Liver (tissue), 9 donors: Measurements from ENCODE around the gene KMT5C. TPM values are rescaled to one million over a fixed set of nuclear protein-coding genes. Genes with fewer than 3 reads are reported as not detected.

ENCODE experiments used
- DNase-seq: peaks from one replicate; pipeline ENCODE4 v3.0.0-alpha.2; 2017; ENCODE audit warnings: low spot score
- H3K27ac ChIP-seq, 2 donors: one replicate each; pipeline ENCODE4 v1.7.0; 2013; ENCODE audit warnings: inconsistent platforms in 2 of 2, low read length in 2 of 2, control low read depth in 1 of 2, low read depth in 1 of 2, mild to moderate bottlenecking in 1 of 2
- H3K27me3 ChIP-seq, 4 donors: one replicate each; pipeline versions ENCODE4 v1.6.1 to v1.7.0; 2013; ENCODE audit warnings: low read length in 3 of 4, inconsistent platforms in 1 of 4, mild to moderate bottlenecking in 1 of 4, moderate library complexity in 1 of 4; ENCODE audit not compliant: control insufficient read depth in 4 of 4, insufficient read depth in 4 of 4
- H3K36me3 ChIP-seq, 4 donors: one replicate each; pipeline versions ENCODE4 v1.6.1 to v1.7.0; 2013; ENCODE audit warnings: low read length in 3 of 4, mild to moderate bottlenecking in 3 of 4, low read depth in 1 of 4, moderate library complexity in 1 of 4; ENCODE audit not compliant: control insufficient read depth in 4 of 4, insufficient read depth in 3 of 4
- H3K4me1 ChIP-seq, 4 donors: one replicate each; pipeline versions ENCODE4 v1.6.1 to v1.7.0; 2013; ENCODE audit warnings: low read length in 3 of 4, mild to moderate bottlenecking in 3 of 4, moderate library complexity in 1 of 4; ENCODE audit not compliant: control insufficient read depth in 4 of 4, insufficient read depth in 4 of 4
- H3K4me3 ChIP-seq, 3 donors: one replicate each; pipeline versions ENCODE4 v1.6.1 to v1.7.0; 2013; ENCODE audit warnings: low read length in 3 of 3, control low read depth in 1 of 3, low read depth in 1 of 3, mild to moderate bottlenecking in 1 of 3
- H3K9ac ChIP-seq, 2 donors: one replicate each; pipeline ENCODE4 v1.7.0; 2013; ENCODE audit warnings: low read length in 2 of 2, mild to moderate bottlenecking in 2 of 2, moderate library complexity in 2 of 2, control low read depth in 1 of 2, low read depth in 1 of 2
- H3K9me3 ChIP-seq, 4 donors: one replicate each; pipeline versions ENCODE4 v1.6.1 to v1.7.0; 2013; ENCODE audit warnings: low read length in 3 of 4; ENCODE audit not compliant: control insufficient read depth in 4 of 4
- ATF3 ChIP-seq: IDR thresholded peaks from 2 replicates; pipeline ENCODE4 v1.6.1; 2016; ENCODE audit warnings: antibody characterized with exemption
- CTCF ChIP-seq: fragments of 150-350 bp; IDR thresholded peaks from 2 replicates; pipeline ENCODE4 v1.5.1; 2017; ENCODE audit warnings: improper control_type of control experiment, low read depth, low read length; ENCODE audit not compliant: missing input control
- EGR1 ChIP-seq, 2 donors: IDR thresholded peaks; 2 replicates each; pipeline ENCODE4 v1.6.1; 2016 to 2018; ENCODE audit warnings: antibody characterized with exemption in 2 of 2, low read depth in 2 of 2
- FOXA1 ChIP-seq: IDR thresholded peaks from 2 replicates; pipeline ENCODE4 v1.6.1; 2016; ENCODE audit warnings: antibody characterized with exemption
- GABPA ChIP-seq, 2 donors: IDR thresholded peaks in 1 of 2; conservative IDR thresholded peaks in 1 of 2; 2 replicates each; pipeline ENCODE4 v1.6.1; 2016; ENCODE audit warnings: antibody characterized with exemption in 2 of 2, mild to moderate bottlenecking in 1 of 2, moderate library complexity in 1 of 2
- HNF4A ChIP-seq, 2 donors: conservative IDR thresholded peaks; 2 replicates each; pipeline ENCODE4 v1.6.1; 2016; ENCODE audit warnings: antibody characterized with exemption in 2 of 2, mild to moderate bottlenecking in 2 of 2
- HNF4G ChIP-seq: IDR thresholded peaks from 2 replicates; pipeline ENCODE4 v1.6.1; 2016; ENCODE audit warnings: antibody characterized with exemption
- JUND ChIP-seq, 2 donors: IDR thresholded peaks; 2 replicates each; pipeline ENCODE4 v1.6.1; 2016; ENCODE audit warnings: antibody characterized with exemption in 2 of 2
- MAX ChIP-seq: IDR thresholded peaks from 2 replicates; pipeline ENCODE4 v1.6.1; 2016; ENCODE audit warnings: antibody characterized with exemption
- NR2F2 ChIP-seq: IDR thresholded peaks from 2 replicates; pipeline ENCODE4 v1.6.1; 2016; ENCODE audit warnings: antibody characterized with exemption
- RAD21 ChIP-seq, 2 donors: IDR thresholded peaks; 2 replicates each; pipeline ENCODE4 v1.6.1; 2016; ENCODE audit warnings: antibody characterized with exemption in 2 of 2, mild to moderate bottlenecking in 2 of 2
- REST ChIP-seq: IDR thresholded peaks from 2 replicates; pipeline ENCODE4 v1.6.1; 2016; ENCODE audit warnings: antibody characterized with exemption, mild to moderate bottlenecking
- RXRA ChIP-seq, 2 donors: IDR thresholded peaks; 2 replicates each; pipeline ENCODE4 v1.6.1; 2017 to 2018; ENCODE audit warnings: antibody characterized with exemption in 2 of 2, mild to moderate bottlenecking in 1 of 2
- TAF1 ChIP-seq: conservative IDR thresholded peaks from 2 replicates; pipeline ENCODE4 v1.6.1; 2016; ENCODE audit warnings: antibody characterized with exemption, mild to moderate bottlenecking
- ZBTB33 ChIP-seq: IDR thresholded peaks from 2 replicates; pipeline ENCODE4 v1.6.1; 2016; ENCODE audit warnings: antibody characterized with exemption
- WGBS: extraction: QIAGEN DNeasy Blood & Tissue Kit; methylation state at CpG from one replicate; pipeline ENCODE4 v1.1.7; 2013; 5-methylcytosine and 5-hydroxymethylcytosine counted together
- polyA plus RNA-seq, 2 donors: library from polyadenylated mRNA; stranded (reverse) in 1 of 2; unstranded in 1 of 2; fragments of 200-250 nt in 1 of 2; fragments of >200 nt in 1 of 2; fragmentation: Nextera tagmentation in 1 of 2; extraction: Ambion mirVana in 1 of 2; gene quantifications; one replicate each; pipeline versions ENCODE4 v1.2.1 to v1.2.3, GENCODE V29; 2013 to 2015
- total RNA-seq, 2 donors: library from RNA; depleted of rRNA; stranded (reverse); fragments of >200 nt; gene quantifications; one replicate each; pipeline ENCODE4 v1.2.3, GENCODE V29; 2014
- donor health status: healthy.
- donor health status: healthy.
- donor health status: healthy.
- donor health status: healthy.
- donor health status: healthy.

Gene KMT5C
- total and polyA plus RNA-seq, 4 donors: 1.1 to 11.6 (median 3.0) TPM

- Histone ChIP-seq H3K4me1 (no peaks in the 10 kb centered on the region), H3K36me3 (peaks cover 0 to 10% (median 1%) of the 10 kb centered on the region in 4 donors), H3K9me3 (no peaks in the 10 kb centered on the region), H3K9ac (no peak overlapping the region), H3K27me3 (peaks cover 0 to 3% (median 1%) of the 10 kb centered on the region in 4 donors), H3K27ac (no peak overlapping the region), H3K4me3 (no peak overlapping the region)
- no peak for DNase-seq
- TF ChIP-seq HNF4A (conservative IDR thresholded peaks at IDR 0.05) (no peak), GABPA (IDR thresholded peaks at IDR 0.05 in 1 of 2, conservative IDR thresholded peaks at IDR 0.05 in 1 of 2) (no peak), CTCF (no peak), EGR1 (IDR thresholded peaks at IDR 0.05; ENCODE audit: low read depth in 2 of 2) (no peak), RXRA (IDR thresholded peaks at IDR 0.05) (no peak), HNF4G (no peak), JUND (IDR thresholded peaks at IDR 0.05) (no peak), FOXA1 (no peak), ZBTB33 (no peak)
- 96% methylated on average over 41 of the region's 41 CpGs for WGBS
Observed at GRCh38 chr19:55346725-55347441, 7.2 kb downstream of the KMT5C start.

GRCh38 chr19:55347442-55348009 is 7.8 kb downstream of the KMT5C start:
- TF ChIP-seq HNF4G: no peak
- no peak for TF ChIP-seq RAD21 (IDR thresholded peaks at IDR 0.05)
- Histone ChIP-seq H3K4me3 (no peak overlapping the region), H3K4me1 (no peaks in the 10 kb centered on the region), H3K27ac (no peak overlapping the region), H3K9me3 (no peaks in the 10 kb centered on the region), H3K36me3 (peaks cover 0 to 10% (median 1%) of the 10 kb centered on the region in 4 donors), H3K27me3 (peaks cover 0 to 4% (median 3%) of the 10 kb centered on the region in 4 donors), H3K9ac (no peak overlapping the region)
- 91% methylated on average over 10 of the region's 10 CpGs for WGBS
- DNase-seq: no peak

GRCh38 chr19:55348317-55349034 is 8.8 kb downstream of the KMT5C start:
- H3K36me3 ChIP-seq: peaks cover 0 to 7% (median 0%) of the 10 kb centered on the region in 4 donors
- no peak overlapping the region for H3K27ac ChIP-seq
- H3K9ac ChIP-seq: no peak overlapping the region
- TF ChIP-seq RAD21 (IDR thresholded peaks at IDR 0.05): no peak
- TF ChIP-seq NR2F2: no peak
- TF ChIP-seq TAF1: no peak
- TF ChIP-seq REST: no peak
- TF ChIP-seq CTCF: no peak
- TF ChIP-seq ATF3: no peak
- no peak for TF ChIP-seq MAX
- no peak for TF ChIP-seq RXRA (IDR thresholded peaks at IDR 0.05)
- peaks cover 0 to 6% (median 4%) of the 10 kb centered on the region in 4 donors for H3K27me3 ChIP-seq
- WGBS: 87% methylated on average over 22 of the region's 22 CpGs
- no peak overlapping the region for H3K4me3 ChIP-seq
- H3K9me3 ChIP-seq: no peaks in the 10 kb centered on the region
- DNase-seq: no peak
- H3K4me1 ChIP-seq: peaks cover 0 to 1% (median 0%) of the 10 kb centered on the region in 4 donors
